Loucy (cell line): ENCODE results near the gene SPATA3.

Experiments
- H2AFZ ChIP-seq: fragments of 200-600 bp; sonication (generic); 2 replicates; pipeline ENCODE4 v1.6.0; 2016; ENCODE audit warnings: antibody characterized with exemption, mild to moderate bottlenecking, low read length, moderate library complexity
- H3F3A ChIP-seq: fragments of 200-600 bp; 2 replicates; pipeline ENCODE4 v1.6.0; 2016; ENCODE audit warnings: antibody characterized with exemption, low read depth, mild to moderate bottlenecking
- H3K27me3 ChIP-seq: fragments of 200-600 bp; sonication (generic); 2 replicates; pipeline ENCODE4 v1.6.1; 2014; ENCODE audit warnings: low read length, mild to moderate bottlenecking; ENCODE audit not compliant: insufficient read depth, poor library complexity, severe bottlenecking
- H3K36me3 ChIP-seq: fragments of 200-600 bp; sonication (generic); 2 replicates; pipeline ENCODE4 v1.6.1; 2016; ENCODE audit warnings: low read length; ENCODE audit not compliant: insufficient read depth
- H3K4me1 ChIP-seq: fragments of 200-600 bp; sonication (generic); 2 replicates; pipeline ENCODE4 v1.5.1; 2014; ENCODE audit warnings: low read length, mild to moderate bottlenecking; ENCODE audit not compliant: insufficient read depth, poor library complexity, severe bottlenecking
- H3K4me2 ChIP-seq: fragments of 200-600 bp; sonication (generic); 2 replicates; pipeline ENCODE4 v1.6.0; 2014; ENCODE audit warnings: antibody characterized with exemption, low read length, low read depth, mild to moderate bottlenecking; ENCODE audit not compliant: poor library complexity, severe bottlenecking
- H3K4me3 ChIP-seq: fragments of 200-600 bp; sonication (generic); 2 replicates; pipeline ENCODE4 v1.5.1; 2014; ENCODE audit warnings: low read length, mild to moderate bottlenecking, mixed read lengths; ENCODE audit not compliant: poor library complexity, severe bottlenecking
- H3K79me2 ChIP-seq: fragments of 200-600 bp; sonication (generic); 2 replicates; pipeline ENCODE4 v1.6.1; 2014; ENCODE audit warnings: low read length; ENCODE audit not compliant: insufficient read depth
- H3K9ac ChIP-seq: fragments of 200-600 bp; sonication (generic); 2 replicates; pipeline ENCODE4 v1.6.0; 2014; ENCODE audit warnings: mild to moderate bottlenecking, low read depth, low read length, moderate library complexity; ENCODE audit not compliant: poor library complexity, severe bottlenecking
- H3K9me2 ChIP-seq: fragments of 200-600 bp; sonication (generic); replicated peaks from 2 replicates; pipeline ENCODE4 v1.6.1; 2016; ENCODE audit warnings: low read depth, low read length, mixed read lengths
- H3K9me3 ChIP-seq: fragments of 200-600 bp; sonication (generic); 2 replicates; pipeline ENCODE4 v1.6.1; 2014; ENCODE audit warnings: mild to moderate bottlenecking, antibody characterized with exemption, low read length, low read depth; ENCODE audit not compliant: insufficient read depth
- H4K20me1 ChIP-seq: fragments of 200-600 bp; sonication (generic); 2 replicates; pipeline ENCODE4 v1.6.0; 2014; ENCODE audit warnings: antibody characterized with exemption, low read length, mild to moderate bottlenecking; ENCODE audit not compliant: insufficient read depth, poor library complexity, severe bottlenecking
- CTCF ChIP-seq: fragments of 200-600 bp; sonication (generic); conservative IDR thresholded peaks from 2 replicates; pipeline ENCODE4 v1.5.1; 2014; ENCODE audit warnings: mild to moderate bottlenecking, antibody characterized with exemption, low read length
- EZH2phosphoT487 ChIP-seq: fragments of 200-600 bp; IDR thresholded peaks from 2 replicates; pipeline ENCODE4 v1.6.1; 2018; ENCODE audit warnings: antibody characterized with exemption, mild to moderate bottlenecking, moderate library complexity, borderline replicate concordance

Gene SPATA3

GRCh38 chr2:230995821-230996220, at the start of gene SPATA3:
TSS of gene SPATA3 (plus strand) at chr2:230996121. CDS start at chr2:230996234, 113 bp downstream.
- Histone ChIP-seq H3K9me3 (no peaks in the 10 kb centered on the region), H3K36me3 (no peaks in the 10 kb centered on the region), H3F3A (no peaks in the 10 kb centered on the region), H2AFZ (no peak within 1 kb of the TSS), H3K79me2 (no peaks in the 10 kb centered on the region), H3K9me2 (no peaks in the 10 kb centered on the region), H3K4me3 (no peak within 1 kb of the TSS), H3K4me2 (no peak within 1 kb of the TSS), H3K9ac (no peak within 1 kb of the TSS), H3K27me3 (no peaks in the 10 kb centered on the region), H3K4me1 (no peaks in the 10 kb centered on the region), H4K20me1 (no peaks in the 10 kb centered on the region)
- no peak for TF ChIP-seq EZH2phosphoT487
- TF ChIP-seq CTCF = no peak

- H3K4me1 ChIP-seq = no peaks in the 10 kb centered on the region
- no peaks in the 10 kb centered on the region for H4K20me1 ChIP-seq
- no peak overlapping the region for H3K9ac ChIP-seq
These were observed 49.3 kb upstream of the SPATA3 start for GRCh38 chr2:230946429-230947234.

GRCh38 chr2:230947235-230947576, 48.7 kb upstream of the SPATA3 start:
- H3K9ac ChIP-seq = no peak overlapping the region
- no peak overlapping the region for H2AFZ ChIP-seq
- TF ChIP-seq EZH2phosphoT487 = no peak
- H4K20me1 ChIP-seq = no peaks in the 10 kb centered on the region
- H3K9me2 ChIP-seq = no peaks in the 10 kb centered on the region
- H3K36me3 ChIP-seq = no peaks in the 10 kb centered on the region
- no peaks in the 10 kb centered on the region for H3F3A ChIP-seq
- H3K9me3 ChIP-seq = no peaks in the 10 kb centered on the region
- no peak overlapping the region for H3K4me2 ChIP-seq
- H3K4me3 ChIP-seq = no peak overlapping the region
- H3K4me1 ChIP-seq = no peaks in the 10 kb centered on the region
- H3K27me3 ChIP-seq = no peaks in the 10 kb centered on the region
- H3K79me2 ChIP-seq = no peaks in the 10 kb centered on the region

More at GRCh38 chr2:230946429-230947234, 49.3 kb upstream of the SPATA3 start:
- Histone ChIP-seq H2AFZ (no peak overlapping the region), H3K9me2 (no peaks in the 10 kb centered on the region), H3K79me2 (no peaks in the 10 kb centered on the region), H3F3A (no peaks in the 10 kb centered on the region), H3K4me3 (no peak overlapping the region), H3K9me3 (no peaks in the 10 kb centered on the region), H3K36me3 (no peaks in the 10 kb centered on the region), H3K4me2 (no peak overlapping the region), H3K27me3 (no peaks in the 10 kb centered on the region)
- no peak for TF ChIP-seq EZH2phosphoT487
- TF ChIP-seq CTCF = no peak

GRCh38 chr2:230947908-230948365, 48.0 kb upstream of the SPATA3 start:
- no peaks in the 10 kb centered on the region for H3K9me2 ChIP-seq
- H3K4me1 ChIP-seq = no peaks in the 10 kb centered on the region
- TF ChIP-seq EZH2phosphoT487 (no peak), CTCF (no peak)
- no peaks in the 10 kb centered on the region for H3K79me2 ChIP-seq
- H3K4me3 ChIP-seq = no peak overlapping the region
- H3K4me2 ChIP-seq = no peak overlapping the region
- no peak overlapping the region for H2AFZ ChIP-seq
- H3K27me3 ChIP-seq = no peaks in the 10 kb centered on the region
- H4K20me1 ChIP-seq = no peaks in the 10 kb centered on the region
- H3K9ac ChIP-seq = no peak overlapping the region
- H3F3A ChIP-seq = no peaks in the 10 kb centered on the region
- H3K9me3 ChIP-seq = no peaks in the 10 kb centered on the region
- no peaks in the 10 kb centered on the region for H3K36me3 ChIP-seq
